HG03095 (cell line): ENCODE measurements around the gene SERPINA3.

Experiments
- ATAC-seq: cut with Tn5 transposase; IDR thresholded peaks from one replicate; pipeline ENCODE4 v1.9.1; 2021; ENCODE audit warnings: moderate library complexity; ENCODE audit not compliant: unreplicated experiment

Gene SERPINA3

DNA sequence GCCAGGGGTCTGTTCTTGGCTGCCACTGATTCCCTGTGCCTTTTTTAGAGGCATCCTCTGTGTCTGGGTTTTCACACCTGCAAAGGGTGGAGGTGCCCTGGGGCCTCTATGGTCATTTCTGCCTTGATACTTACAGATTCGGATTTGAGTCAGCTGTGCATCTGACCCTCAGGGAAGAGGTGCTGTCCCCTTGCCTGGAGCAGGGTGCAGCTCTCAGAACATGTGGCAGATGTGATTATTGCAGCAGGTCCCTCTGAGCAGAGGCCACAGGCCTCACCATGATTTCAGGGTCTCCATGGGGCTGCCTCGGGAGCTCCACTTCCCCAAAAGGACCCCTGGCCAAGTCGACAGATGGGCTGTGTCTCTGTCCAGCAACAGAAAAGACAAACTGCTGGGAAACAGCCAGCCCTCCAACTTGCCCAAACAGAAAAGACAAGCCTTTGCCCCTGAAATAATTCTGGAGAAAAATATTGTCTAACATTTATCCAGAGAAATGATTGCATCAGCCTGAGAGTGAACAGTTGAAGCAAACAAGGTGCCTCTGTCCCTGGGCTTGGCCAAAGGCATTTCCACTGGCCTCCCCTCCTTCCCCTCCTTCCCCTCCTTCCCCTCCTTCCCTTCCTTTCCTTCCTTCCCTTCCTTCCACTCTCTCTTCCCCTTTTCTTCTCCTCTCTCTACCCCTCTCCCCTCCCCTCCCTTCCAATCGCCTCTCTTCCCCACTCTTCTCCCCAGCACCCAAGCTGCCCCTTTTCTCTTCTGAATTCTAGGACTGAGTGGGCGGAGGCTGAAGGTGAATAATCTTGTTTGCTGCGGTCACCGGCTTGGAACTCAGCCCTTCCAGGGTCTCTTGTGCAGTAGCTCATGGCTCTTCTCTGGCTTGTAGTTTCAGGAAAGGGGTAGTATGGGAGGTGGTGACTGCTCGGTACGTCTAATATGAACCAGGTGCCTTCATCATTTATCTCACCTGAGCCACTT is 676 bp downstream of the SERPINA3 start:
- no peak for ATAC-seq

DNA sequence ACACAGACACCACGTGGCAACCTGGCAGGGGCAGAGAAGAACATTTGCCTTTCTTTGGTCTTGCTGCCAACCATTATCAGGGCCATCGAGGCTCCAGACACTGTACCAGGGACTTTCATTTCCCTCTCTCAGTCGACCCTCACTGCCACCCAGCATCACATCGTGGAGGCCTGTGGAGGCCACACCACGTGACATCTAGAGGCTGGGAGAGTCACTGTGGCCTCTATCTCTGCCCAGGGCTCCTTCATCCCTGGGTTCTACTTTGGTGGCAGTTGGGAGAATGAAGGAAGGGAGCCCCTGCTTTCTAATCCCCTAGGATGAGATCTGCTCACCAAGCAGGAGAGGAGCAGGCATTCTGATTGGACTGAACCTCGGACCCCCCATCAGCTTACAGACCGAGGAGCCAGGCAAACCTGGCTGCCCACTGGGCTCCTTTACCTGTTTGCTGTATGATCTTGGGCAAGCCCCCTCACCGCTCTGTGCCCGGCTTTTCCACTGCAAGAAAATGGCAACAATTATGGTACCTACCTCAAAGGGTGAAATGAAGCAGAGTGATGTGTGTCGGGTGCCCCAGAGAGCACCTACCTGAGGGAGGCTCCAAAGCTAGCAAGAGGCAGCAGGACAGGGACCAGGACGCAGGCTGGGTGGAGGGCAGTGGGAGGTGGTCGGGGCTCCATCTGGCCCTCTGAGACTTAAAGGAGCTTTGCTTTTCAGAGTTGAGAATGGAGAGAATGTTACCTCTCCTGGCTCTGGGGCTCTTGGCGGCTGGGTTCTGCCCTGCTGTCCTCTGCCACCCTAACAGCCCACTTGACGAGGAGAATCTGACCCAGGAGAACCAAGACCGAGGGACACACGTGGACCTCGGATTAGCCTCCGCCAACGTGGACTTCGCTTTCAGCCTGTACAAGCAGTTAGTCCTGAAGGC is 1.8 kb downstream of the SERPINA3 start:
- ATAC-seq: no peak

DNA sequence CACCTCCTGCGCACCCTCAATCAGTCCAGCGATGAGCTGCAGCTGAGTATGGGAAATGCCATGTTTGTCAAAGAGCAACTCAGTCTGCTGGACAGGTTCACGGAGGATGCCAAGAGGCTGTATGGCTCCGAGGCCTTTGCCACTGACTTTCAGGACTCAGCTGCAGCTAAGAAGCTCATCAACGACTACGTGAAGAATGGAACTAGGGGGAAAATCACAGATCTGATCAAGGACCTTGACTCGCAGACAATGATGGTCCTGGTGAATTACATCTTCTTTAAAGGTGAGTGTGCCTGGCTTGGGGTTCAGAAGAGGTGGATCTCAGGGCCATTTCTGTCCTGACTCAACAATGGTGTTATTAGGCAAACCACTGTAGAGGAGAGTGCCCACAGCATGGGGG is 2.6 kb downstream of the SERPINA3 start:
- ATAC-seq: no peak

DNA sequence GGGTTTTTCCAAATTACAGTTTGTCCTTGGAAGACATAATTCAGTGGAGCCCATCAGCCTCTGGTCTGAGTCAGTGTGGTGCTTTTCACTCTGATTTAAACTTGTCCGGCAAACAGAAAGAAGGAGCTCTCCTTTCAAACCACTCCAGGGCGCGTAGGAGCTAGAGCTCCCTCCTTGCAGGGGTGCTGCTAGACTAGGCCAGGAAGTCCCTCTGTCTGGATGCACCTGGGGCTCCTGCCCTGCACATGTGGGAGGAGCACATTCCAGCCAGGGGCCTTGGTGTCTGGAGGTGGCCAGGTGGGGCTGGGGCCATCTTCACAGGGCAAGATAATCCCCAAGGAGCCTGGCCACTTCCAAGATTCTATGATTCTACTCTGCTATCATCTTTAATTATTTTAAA is 3.1 kb downstream of the SERPINA3 start:
- no peak for ATAC-seq

DNA sequence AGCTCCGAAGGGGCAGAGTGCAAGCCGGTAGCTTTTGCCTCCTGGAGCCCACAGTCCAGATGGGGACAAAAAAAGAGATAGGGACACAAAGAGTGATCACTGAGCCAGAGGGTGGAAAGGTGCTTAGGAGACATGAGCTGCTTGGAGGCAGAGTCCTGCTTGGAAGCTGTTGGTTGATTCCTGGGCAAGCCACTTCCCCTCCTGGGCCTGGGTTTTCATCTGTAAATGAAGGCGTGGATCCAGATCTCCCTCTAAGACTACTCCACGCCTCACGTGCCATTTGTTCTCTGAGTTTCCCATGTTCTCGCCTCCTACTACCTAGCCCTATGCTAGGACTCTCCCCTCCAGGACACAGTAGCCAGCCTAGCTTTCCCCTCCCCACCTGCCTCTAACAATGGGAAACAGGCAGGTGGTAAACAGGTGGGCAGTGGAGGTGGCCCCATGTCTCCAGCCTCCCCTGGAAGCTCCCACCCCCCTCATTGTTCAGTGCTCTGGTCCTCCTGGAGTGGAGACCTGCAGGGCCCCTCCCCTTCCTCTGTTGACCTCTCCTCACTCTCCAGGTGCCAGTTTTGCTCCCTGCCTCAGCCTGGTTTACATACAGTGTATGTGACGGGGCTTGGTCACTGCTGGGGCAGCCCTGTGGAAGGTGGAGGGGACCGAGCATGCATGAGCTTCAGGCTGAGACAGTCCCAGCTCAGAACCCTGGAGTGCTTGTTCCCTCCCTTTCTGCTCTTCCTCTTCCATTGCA is 3.8 kb downstream of the SERPINA3 start:
- ATAC-seq: no peak

DNA sequence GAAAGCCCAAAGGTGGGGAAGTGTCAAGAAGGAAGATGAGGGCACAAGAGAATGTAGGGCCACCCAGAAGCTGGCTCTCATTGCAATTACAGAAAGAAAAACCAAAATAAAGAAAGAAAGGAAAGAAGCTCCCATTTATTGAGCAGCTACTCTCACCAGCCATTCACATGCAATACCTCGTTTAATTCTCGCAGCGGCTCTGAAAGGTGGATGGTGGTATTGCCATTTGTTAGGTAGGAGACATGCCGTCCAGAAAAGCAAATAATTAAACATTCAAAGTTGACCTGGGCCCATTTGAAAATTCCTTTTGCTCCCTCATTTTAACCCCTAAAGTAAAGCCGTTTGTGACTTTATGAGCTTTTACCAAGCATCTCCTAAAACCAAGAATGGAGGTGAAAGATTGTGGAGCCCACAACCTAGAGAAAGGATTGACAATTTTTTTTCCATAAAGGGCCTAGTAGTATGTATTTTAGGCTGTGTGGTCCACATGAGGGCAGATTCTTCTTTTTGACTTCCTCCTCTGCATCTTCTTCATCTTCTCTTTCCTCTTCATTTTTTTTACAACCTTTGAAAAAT is 5.3 kb downstream of the SERPINA3 start:
- no peak for ATAC-seq

DNA sequence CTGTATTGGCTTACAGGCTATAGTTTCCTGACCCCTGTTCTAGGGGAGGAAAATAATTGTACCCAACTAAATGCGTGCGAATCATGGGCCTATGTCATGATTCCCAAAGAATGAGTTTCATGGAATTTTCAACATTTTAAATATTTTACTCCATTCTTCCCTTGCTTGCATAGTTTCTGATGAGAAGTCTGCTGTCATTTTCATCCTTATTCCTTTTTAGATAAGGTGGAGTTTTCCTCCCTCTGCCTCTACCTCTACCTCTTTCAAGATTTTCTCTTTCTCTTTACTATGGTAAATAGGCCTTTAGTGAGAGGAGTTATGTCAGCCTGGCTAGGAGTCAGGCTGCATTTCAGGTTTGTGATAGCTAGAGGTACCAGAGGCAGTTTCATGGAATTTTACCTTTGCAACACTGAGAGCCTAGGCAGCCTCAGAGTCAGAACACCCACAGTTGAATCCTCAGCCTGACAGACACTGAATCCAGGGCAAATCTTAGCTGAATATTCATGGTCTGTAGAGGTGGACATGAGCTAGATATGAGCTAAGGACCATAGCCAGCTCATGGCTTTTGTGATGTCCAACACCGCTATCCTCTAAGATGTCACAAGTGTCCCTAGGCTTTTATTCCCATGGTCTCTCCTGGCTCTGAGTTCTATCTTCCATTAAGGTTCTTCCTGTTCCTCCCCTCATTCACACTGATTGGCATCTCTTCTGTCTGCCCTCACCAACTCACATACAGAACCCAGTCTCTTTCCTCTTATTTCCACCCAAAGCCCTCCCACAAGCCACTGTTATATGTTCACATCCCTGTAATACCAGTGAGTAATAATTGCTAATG is 6.0 kb downstream of the SERPINA3 start:
- ATAC-seq: no peak

DNA sequence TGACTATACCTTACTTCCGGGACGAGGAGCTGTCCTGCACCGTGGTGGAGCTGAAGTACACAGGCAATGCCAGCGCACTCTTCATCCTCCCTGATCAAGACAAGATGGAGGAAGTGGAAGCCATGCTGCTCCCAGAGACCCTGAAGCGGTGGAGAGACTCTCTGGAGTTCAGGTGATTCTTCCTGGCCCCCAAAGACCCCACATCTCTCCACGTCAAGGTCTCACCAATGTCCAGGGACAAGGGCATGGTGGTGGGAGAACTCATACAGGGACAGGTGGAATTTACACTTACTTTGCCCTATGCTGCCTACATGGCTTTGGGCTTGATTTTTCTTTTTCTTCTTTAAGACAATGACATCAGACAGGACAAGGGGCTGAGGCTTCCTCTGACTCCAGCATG is 7.1 kb downstream of the SERPINA3 start:
- ATAC-seq: no peak

DNA sequence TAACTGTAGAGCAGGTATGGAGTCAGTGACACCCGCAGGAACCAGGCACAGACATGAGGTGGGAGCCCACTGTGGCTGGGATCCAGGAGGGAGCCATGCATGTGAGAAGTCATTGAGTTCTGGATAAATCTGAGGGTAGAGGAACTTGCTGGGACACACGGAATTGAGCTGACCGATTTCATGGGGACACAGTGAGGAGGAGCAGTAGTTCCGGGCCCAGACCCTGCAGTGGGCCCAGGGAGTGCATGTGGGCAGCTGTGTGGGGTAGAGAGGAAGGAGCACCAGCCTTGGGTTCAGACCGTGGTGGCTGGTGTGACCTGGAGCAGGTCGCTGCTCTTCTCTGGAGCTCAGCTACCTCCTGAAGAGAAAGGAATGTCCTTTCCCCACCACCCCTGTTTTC is 8.4 kb downstream of the SERPINA3 start:
- ATAC-seq: no peak

DNA sequence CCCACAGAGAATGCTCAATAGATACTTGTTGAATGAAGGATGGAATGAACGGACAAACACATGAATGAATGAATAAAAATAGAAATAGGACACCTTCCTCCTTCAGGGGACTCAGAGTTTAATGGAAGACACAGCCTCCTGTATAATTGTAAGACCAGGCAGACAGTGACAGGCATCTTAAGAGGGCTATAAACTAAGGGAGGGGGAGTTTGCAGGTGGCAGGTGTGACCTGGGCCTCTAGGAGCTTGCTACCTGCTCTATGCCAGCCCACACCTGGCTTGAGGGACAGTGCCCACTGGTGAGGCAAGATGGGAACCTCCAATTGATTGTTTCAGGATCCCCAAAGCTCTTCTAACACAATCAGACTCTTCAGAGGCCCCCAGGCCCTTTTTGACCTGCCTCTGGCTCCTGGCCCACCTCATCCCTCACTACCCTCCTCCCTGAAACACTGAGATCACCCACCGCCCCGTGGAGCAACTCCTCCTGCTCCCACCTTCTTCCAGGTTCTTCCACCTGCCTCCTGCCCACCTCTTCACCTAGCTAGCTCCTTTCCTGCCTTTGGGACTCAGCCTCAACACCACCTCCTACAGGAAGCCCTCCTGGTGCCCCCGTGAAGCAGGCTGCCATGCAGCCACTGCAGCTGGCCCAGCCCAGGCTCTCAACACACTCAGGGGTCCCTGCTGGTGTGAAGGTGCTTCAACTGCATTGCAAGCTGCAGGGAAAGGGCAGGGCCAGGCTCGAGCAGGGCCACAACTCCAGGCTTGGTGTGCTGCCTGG is 9.4 kb downstream of the SERPINA3 start:
- no peak for ATAC-seq

DNA sequence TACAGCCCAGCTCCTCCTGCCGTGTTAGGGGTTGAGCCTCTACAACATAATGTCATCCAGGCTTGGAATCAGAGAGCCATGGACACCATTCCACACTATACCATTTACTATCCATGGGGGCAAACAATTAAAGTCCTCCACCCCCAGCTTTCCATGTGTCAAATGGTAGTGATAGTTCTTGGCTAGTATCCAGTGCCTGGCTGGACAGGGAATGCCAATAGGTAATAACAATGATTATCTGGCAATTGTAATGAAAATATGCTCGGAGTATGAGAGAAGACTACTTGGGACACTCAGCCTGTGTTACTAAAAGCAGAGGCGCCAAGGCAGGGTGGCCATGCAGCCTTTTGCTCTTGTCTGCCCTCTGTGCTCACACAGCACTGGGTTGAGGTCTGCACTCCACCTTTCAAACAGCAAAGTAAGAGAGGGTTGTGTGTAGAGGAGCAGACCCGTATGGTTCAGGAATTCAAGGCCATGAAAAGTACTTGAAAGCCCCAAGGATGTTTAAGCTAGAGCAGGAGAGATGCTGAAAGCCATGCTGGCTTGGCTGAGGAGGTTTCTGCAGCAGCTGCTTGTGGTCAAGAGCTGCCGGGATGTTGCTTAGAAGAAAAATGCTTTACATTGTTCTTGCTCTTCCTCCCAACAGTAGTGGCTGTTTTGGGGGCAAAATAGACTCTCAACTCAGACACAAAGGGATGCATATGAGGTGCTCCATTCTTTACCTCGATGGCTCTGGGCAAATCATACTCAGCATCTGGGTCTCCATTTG is 10.6 kb downstream of the SERPINA3 start:
- ATAC-seq: no peak

DNA sequence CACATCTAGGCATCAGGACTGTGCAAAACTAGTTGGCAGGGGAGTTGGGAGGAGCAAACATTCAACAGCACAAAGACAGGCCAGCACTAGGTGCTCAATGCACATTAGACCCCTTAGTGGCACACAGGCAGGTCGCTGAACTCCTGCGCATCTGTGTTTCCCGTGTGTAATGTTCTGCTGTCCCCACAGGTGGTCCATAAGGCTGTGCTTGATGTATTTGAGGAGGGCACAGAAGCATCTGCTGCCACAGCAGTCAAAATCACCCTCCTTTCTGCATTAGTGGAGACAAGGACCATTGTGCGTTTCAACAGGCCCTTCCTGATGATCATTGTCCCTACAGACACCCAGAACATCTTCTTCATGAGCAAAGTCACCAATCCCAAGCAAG is 11.2 kb downstream of the SERPINA3 start:
- ATAC-seq: no peak

DNA sequence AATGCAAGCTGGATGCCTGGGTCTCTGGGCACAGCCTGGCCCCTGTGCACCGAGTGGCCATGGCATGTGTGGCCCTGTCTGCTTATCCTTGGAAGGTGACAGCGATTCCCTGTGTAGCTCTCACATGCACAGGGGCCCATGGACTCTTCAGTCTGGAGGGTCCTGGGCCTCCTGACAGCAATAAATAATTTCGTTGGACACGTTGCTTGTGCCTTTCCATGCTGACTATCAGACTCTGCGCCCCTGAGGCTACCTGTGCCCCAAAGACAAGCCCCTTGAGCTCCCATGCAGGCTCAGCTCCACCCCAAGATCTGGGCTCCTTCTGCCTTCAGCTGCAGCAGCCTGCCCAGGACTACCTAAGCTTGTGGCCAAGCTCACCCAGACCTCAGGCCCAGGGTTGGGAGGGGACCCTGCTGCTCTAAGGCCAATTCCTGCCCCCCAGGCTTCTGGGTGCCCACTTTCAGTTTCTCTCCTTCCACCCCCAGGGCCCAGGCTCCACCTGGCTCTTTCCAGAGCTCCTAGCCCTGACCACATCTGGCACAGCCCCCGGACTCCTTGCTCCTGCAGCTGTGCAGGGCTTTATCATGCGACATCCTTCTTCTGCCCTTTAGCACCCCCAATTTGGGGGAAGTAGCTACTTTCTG is 11.8 kb downstream of the SERPINA3 start:
- no peak for ATAC-seq

DNA sequence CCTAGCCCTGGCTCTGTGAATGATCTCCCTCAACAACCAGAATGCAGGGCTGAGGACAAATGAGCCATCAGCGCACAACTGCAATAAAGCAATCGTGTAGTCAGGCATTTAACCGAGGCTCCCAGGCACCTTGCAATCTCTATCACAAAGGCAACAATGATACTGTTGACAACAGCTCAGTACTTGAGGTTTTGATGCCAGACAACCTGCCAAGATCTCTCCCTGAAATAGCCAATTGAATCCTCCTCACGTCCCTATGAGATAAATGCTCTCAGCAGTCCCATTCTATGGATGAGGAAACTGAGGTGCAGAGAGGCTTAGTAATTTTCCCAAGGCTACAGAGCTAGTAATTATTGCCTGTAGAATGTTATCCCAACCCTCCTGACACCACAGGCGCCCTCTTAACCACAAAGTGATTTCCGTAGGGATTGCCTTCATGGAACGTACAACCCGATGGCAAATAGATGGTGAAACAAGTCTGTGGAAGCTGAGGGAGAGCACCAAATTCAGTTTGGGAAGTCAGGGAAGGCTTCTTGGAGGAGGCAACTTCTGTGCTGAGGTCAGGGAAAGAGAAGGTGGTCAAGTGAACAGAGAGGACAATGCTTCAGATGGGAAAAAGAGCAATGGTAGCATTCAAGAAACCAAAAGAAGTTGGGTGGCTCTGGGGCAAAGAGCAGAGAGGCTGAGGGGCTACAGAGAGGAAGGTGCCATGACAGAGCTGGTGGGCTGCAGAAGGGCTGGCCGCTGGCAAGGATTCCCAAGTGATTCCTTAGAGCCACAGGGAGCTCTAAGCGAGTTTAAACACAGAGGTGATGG is 12.6 kb downstream of the SERPINA3 start:
- no peak for ATAC-seq

DNA sequence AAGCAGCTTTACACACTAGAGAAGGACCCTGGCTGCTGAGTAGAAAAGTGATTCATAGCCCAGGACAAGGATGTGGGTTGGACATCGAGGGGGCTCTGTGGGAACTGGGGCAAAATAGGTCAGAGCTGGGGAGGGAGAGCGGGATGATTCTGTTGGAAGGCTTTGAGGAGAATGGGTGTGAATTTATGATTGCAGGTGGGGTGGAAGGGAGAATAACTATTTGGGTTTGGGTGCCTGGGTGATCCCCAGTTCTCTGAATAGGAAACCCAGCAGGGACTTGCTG is 13.1 kb downstream of the SERPINA3 start:
- no peak for ATAC-seq

DNA sequence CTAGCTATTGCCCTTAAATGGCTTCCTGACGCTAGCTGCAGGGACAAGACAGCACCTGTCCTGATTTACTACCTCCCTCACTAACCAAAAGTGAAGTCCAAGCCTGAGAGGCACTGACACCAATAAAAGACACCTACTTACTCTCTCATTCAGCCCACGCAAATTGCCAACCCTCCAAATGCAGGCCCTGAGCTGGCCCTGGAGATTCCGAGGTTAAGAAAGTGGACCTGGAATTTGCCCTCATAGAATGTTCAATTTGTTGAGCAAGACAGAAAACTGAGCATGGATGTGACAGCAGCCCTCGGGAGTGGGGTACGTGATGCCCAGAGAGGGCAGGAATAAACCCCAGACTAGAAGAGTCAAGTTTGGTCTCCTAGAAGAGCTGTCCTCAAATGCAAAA is 16.4 kb downstream of the SERPINA3 start:
- no peak for ATAC-seq

DNA sequence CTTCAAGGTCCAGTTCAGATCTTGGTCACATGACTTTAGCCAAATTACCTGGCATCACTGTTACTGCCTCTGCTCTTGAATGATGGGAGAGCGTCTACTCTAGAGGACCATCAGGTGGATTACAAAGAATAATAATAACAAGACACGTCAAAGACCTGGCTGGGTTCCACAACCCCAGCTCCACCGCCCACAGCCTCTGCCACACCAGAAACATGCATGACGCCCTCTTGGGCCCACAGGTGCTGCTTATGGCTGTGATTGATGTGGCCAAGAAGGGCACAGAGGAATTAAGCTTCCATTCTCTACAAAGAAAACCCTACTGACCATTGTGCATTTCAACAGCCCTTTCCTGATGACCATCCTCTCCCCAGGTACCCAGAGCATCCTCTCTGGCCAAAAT is 18.2 kb downstream of the SERPINA3 start:
- no peak for ATAC-seq
